Uterus (tissue), 4 donors: Measurements from ENCODE around the gene MAP1B. TPM values are rescaled to one million over a fixed set of nuclear protein-coding genes. Genes with fewer than 3 reads are reported as not detected.

Experiments
- DNase-seq, 2 donors: peaks; one replicate each; pipeline ENCODE4 v3.0.0-alpha.2; 2019 to 2020
- H3K27ac ChIP-seq, 2 donors: fragments of 200-600 bp; sonication (generic); 1 replicate in 1 of 2; 2 replicates in 1 of 2; pipeline ENCODE4 v1.5.1; 2016 to 2018
- H3K27me3 ChIP-seq, 2 donors: fragments of 200-600 bp; sonication (generic); one replicate each; pipeline ENCODE4 v1.5.1; 2018 to 2019; ENCODE audit warnings: control low read depth in 1 of 2
- H3K36me3 ChIP-seq, 2 donors: fragments of 200-600 bp; sonication (generic); one replicate each; pipeline ENCODE4 v1.5.1; 2019; ENCODE audit warnings: control low read depth in 1 of 2
- H3K4me1 ChIP-seq, 2 donors: fragments of 200-600 bp; sonication (generic); one replicate each; pipeline ENCODE4 v1.5.1; 2018 to 2019; ENCODE audit warnings: control low read depth in 1 of 2
- H3K4me3 ChIP-seq, 2 donors: fragments of 200-600 bp; sonication (generic); 1 replicate in 1 of 2; 2 replicates in 1 of 2; pipeline ENCODE4 v1.5.1; 2018 to 2019; ENCODE audit warnings: mild to moderate bottlenecking in 1 of 2
- H3K9me3 ChIP-seq, 2 donors: fragments of 200-600 bp; sonication (generic); one replicate each; pipeline ENCODE4 v1.5.1; 2019; ENCODE audit warnings: control low read depth in 1 of 2
- CTCF ChIP-seq, 4 experiments: fragments of 200-600 bp in 2 of 4; fragments of 450-650 bp in 2 of 4; sonication (generic) in 2 of 4; IDR thresholded peaks; one replicate each; pipeline ENCODE4 v1.5.1; 2016 to 2019; ENCODE audit warnings: antibody characterized with exemption in 4 of 4, mild to moderate bottlenecking in 2 of 4, moderate library complexity in 1 of 4
- POLR2A ChIP-seq, 2 donors: fragments of 450-650 bp; IDR thresholded peaks; one replicate each; pipeline ENCODE4 v1.6.1; 2016; ENCODE audit warnings: antibody characterized with exemption in 2 of 2, mild to moderate bottlenecking in 1 of 2, moderate library complexity in 1 of 2
- intact Hi-C: fragments of 100-400 bp; cut with DNase I; formaldehyde crosslinking; loops from one replicate; pipeline ENCODE4 v1.15.1; 2023; ENCODE audit warnings: low total_unique reads
- total RNA-seq, 4 donors: library from RNA; depleted of rRNA in 3 of 4; stranded (reverse); fragments of >200 nt in 3 of 4; gene quantifications; one replicate each; pipeline versions ENCODE4 v1.1.0 to v1.2.4, GENCODE V29; 2014 to 2023
- donor health status: DM: yes; HTN: yes; CAD: no.

The MAP1B gene
- total RNA-seq, 4 donors from 2014 or later: 92.0 to 212 (median 132) TPM

GRCh38 chr5:72074251-72074650 is 33.0 kb upstream of the MAP1B start:
- no peak for TF ChIP-seq POLR2A (IDR thresholded peaks at IDR 0.05)
- no peak for TF ChIP-seq CTCF (IDR thresholded peaks at IDR 0.05)
- no peak for DNase-seq

GRCh38 chr5:72075461-72075860 is 31.8 kb upstream of the MAP1B start:
- Histone ChIP-seq H3K36me3 (no peaks in the 10 kb centered on the region), H3K9me3 (no peaks in the 10 kb centered on the region), H3K27me3 (no peaks in the 10 kb centered on the region), H3K27ac (no peak overlapping the region), H3K4me3 (no peak overlapping the region), H3K4me1 (no peaks in the 10 kb centered on the region)
- TF ChIP-seq POLR2A (IDR thresholded peaks at IDR 0.05): no peak
- no peak for DNase-seq
- intact Hi-C loops: no loop called here

More at GRCh38 chr5:72074251-72074650, 33.0 kb upstream of the MAP1B start:
- Histone ChIP-seq H3K27ac (no peak overlapping the region), H3K36me3 (no peaks in the 10 kb centered on the region), H3K27me3 (no peaks in the 10 kb centered on the region), H3K4me1 (no peaks in the 10 kb centered on the region), H3K9me3 (no peaks in the 10 kb centered on the region), H3K4me3 (no peak overlapping the region)
- intact Hi-C loops: no loop called here

- no peak overlapping the region for H3K4me3 ChIP-seq
- no peaks in the 10 kb centered on the region for H3K9me3 ChIP-seq
- H3K27ac ChIP-seq: no peak overlapping the region
- no peaks in the 10 kb centered on the region for H3K4me1 ChIP-seq
- intact Hi-C loops: no loop called here
- no peak for DNase-seq
- no peaks in the 10 kb centered on the region for H3K36me3 ChIP-seq
- no peaks in the 10 kb centered on the region for H3K27me3 ChIP-seq
- TF ChIP-seq CTCF (IDR thresholded peaks at IDR 0.05) (no peak), POLR2A (IDR thresholded peaks at IDR 0.05) (no peak)
Measured at GRCh38 chr5:72076621-72077300, 30.5 kb upstream of the MAP1B start.

GRCh38 chr5:72077390-72077789 is 29.9 kb upstream of the MAP1B start:
- Histone ChIP-seq H3K9me3 (no peaks in the 10 kb centered on the region), H3K27me3 (no peaks in the 10 kb centered on the region), H3K36me3 (no peaks in the 10 kb centered on the region), H3K4me3 (no peak overlapping the region), H3K27ac (no peak overlapping the region), H3K4me1 (no peaks in the 10 kb centered on the region)
- TF ChIP-seq CTCF (IDR thresholded peaks at IDR 0.05): no peak
- no peak for TF ChIP-seq POLR2A (IDR thresholded peaks at IDR 0.05)
- intact Hi-C loops: no loop called here
- no peak for DNase-seq

GRCh38 chr5:72079288-72079687 is 28.0 kb upstream of the MAP1B start:
- no peak for DNase-seq
- H3K36me3 ChIP-seq: no peaks in the 10 kb centered on the region
- H3K27ac ChIP-seq: no peak overlapping the region
- H3K27me3 ChIP-seq: no peaks in the 10 kb centered on the region
- intact Hi-C loops: no loop called here
- H3K4me3 ChIP-seq: no peak overlapping the region
- no peaks in the 10 kb centered on the region for H3K9me3 ChIP-seq
- no peaks in the 10 kb centered on the region for H3K4me1 ChIP-seq
- TF ChIP-seq POLR2A (IDR thresholded peaks at IDR 0.05) (no peak), CTCF (IDR thresholded peaks at IDR 0.05) (no peak)

- no peak overlapping the region for H3K27ac ChIP-seq
- H3K27me3 ChIP-seq: no peaks in the 10 kb centered on the region
- no peak for TF ChIP-seq CTCF (IDR thresholded peaks at IDR 0.05)
- TF ChIP-seq POLR2A (IDR thresholded peaks at IDR 0.05): no peak
- H3K9me3 ChIP-seq: no peaks in the 10 kb centered on the region
- no peak overlapping the region for H3K4me3 ChIP-seq
- DNase-seq: no peak
- no peaks in the 10 kb centered on the region for H3K36me3 ChIP-seq
- intact Hi-C loops: no loop called here
- no peaks in the 10 kb centered on the region for H3K4me1 ChIP-seq
Measured at GRCh38 chr5:72082048-72082447, 25.2 kb upstream of the MAP1B start.
